Measurements from ENCODE around the gene CCNK.

The CCNK gene

DNA sequence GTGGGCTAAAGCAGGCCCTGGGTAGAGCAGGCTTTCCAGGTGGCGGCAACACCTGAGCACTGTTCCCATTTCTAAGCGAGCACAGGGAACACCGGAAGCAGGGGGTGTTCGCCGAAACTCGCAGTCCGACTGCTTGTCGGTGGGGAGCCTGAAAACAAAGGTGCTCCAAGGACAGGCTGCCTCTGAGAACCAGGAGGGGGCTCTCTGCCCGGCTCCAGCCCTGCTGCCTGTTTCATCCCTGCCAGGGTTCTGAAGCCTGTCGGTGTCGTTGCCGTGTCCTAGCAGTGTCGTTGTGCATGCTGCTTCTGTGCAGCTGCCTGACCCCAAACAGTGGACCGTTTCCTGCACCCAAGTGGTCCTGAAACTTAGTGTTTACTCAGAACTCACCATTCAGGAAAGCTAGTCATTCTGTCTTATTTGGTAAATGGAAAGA, 21.8 kb downstream of the CCNK start:
- H3K4me1 ChIP-seq (ENCODE audit: control insufficient read depth, low read depth, low read length): no peaks in the 10 kb centered on the region
- no peak overlapping the region for H2AK5ac ChIP-seq (ENCODE audit: low read length)
- H3K27ac ChIP-seq (ENCODE audit: low read depth, low read length): no peak overlapping the region
- no peak overlapping the region for H3K18ac ChIP-seq (ENCODE audit: low read length)
- no peak overlapping the region for H3K9ac ChIP-seq (ENCODE audit: low read length)
- H3K4me3 ChIP-seq (ENCODE audit: low read length): no peak overlapping the region
- H3K56ac ChIP-seq (ENCODE audit: low read length): no peak overlapping the region
- H2BK15ac ChIP-seq (replicated peaks; ENCODE audit: low read depth): no peak overlapping the region
- H2BK5ac ChIP-seq (ENCODE audit: low read length): no peak overlapping the region
- H4K5ac ChIP-seq (ENCODE audit: low read length): no peak overlapping the region
- H4K8ac ChIP-seq (ENCODE audit: low read depth, low read length): no peak overlapping the region
- no peak overlapping the region for H3K4ac ChIP-seq (ENCODE audit: low read depth, low read length)
- H3K27me3 ChIP-seq (ENCODE audit: insufficient read depth, low read length, poor library complexity): no peaks in the 10 kb centered on the region
- WGBS (ENCODE audit: extremely low coverage, insufficient coverage, low lambda C conversion rate): no CpG with 5 or more reads among the region's 14 CpGs
- H3K79me1 ChIP-seq (ENCODE audit: low read length): no peaks in the 10 kb centered on the region
- DNase-seq: peak; percentile 30
- H3K79me2 ChIP-seq (ENCODE audit: control insufficient read depth, insufficient read depth, low read length): no peaks in the 10 kb centered on the region
- H3K23ac ChIP-seq (ENCODE audit: low read length): no peak overlapping the region
- no peak overlapping the region for H2BK120ac ChIP-seq (ENCODE audit: low read depth, low read length)
- no peak overlapping the region for H3K4me2 ChIP-seq (ENCODE audit: low read length)
- H3K36me3 ChIP-seq (ENCODE audit: control insufficient read depth, insufficient read depth, low read length): peaks cover 24% of the 10 kb centered on the region

DNA sequence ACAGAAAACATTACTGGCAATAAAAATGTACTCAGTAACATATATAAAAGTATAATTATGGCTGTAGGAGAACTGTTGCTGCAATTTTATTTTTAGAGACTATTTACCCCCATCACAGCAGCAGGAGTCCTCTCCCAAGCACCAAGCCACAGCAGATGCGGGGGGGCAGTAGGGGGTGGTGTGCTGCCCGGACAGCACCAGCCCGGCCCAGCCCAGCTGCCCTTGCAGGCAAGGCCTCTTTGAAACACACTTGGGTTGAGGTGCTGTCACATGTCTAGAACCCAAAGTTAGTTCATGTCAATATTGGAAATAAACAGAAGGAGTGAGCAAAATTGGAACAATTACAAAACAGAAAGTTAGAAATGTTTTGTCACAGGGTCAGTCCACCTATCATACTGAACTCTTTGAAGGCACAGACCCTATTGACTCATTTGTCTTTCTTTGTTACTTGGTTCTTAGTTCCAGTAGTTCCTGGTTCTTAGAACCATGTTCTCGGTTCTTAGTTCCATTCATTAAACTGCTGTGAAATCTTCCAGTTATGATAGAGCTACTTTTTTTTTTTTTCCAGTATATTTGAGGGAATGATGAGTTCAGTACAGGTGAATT, 22.7 kb downstream of the CCNK start:
- H3K9ac ChIP-seq (ENCODE audit: low read length): no peak overlapping the region
- WGBS (ENCODE audit: extremely low coverage, insufficient coverage, low lambda C conversion rate): no CpG with 5 or more reads among the region's 4 CpGs
- H4K8ac ChIP-seq (ENCODE audit: low read depth, low read length): no peak overlapping the region
- DNase-seq: no peak
- H3K56ac ChIP-seq (ENCODE audit: low read length): no peak overlapping the region
- H3K79me1 ChIP-seq (ENCODE audit: low read length): no peaks in the 10 kb centered on the region
- H2AK5ac ChIP-seq (ENCODE audit: low read length): no peak overlapping the region
- H3K79me2 ChIP-seq (ENCODE audit: control insufficient read depth, insufficient read depth, low read length): no peaks in the 10 kb centered on the region
- no peak overlapping the region for H3K4me3 ChIP-seq (ENCODE audit: low read length)
- no peak overlapping the region for H2BK120ac ChIP-seq (ENCODE audit: low read depth, low read length)
- H3K18ac ChIP-seq (ENCODE audit: low read length): no peak overlapping the region
- no peak overlapping the region for H2BK15ac ChIP-seq (replicated peaks; ENCODE audit: low read depth)
- H2BK5ac ChIP-seq (ENCODE audit: low read length): no peak overlapping the region
- H3K27ac ChIP-seq (ENCODE audit: low read depth, low read length): no peak overlapping the region
- H3K4ac ChIP-seq (ENCODE audit: low read depth, low read length): no peak overlapping the region
- no peak overlapping the region for H3K23ac ChIP-seq (ENCODE audit: low read length)
- H4K5ac ChIP-seq (ENCODE audit: low read length): no peak overlapping the region
- H3K4me1 ChIP-seq (ENCODE audit: control insufficient read depth, low read depth, low read length): no peaks in the 10 kb centered on the region
- H3K27me3 ChIP-seq (ENCODE audit: insufficient read depth, low read length, poor library complexity): no peaks in the 10 kb centered on the region
- H3K36me3 ChIP-seq (ENCODE audit: control insufficient read depth, insufficient read depth, low read length): peaks cover 24% of the 10 kb centered on the region
- H3K4me2 ChIP-seq (ENCODE audit: low read length): no peak overlapping the region

DNA sequence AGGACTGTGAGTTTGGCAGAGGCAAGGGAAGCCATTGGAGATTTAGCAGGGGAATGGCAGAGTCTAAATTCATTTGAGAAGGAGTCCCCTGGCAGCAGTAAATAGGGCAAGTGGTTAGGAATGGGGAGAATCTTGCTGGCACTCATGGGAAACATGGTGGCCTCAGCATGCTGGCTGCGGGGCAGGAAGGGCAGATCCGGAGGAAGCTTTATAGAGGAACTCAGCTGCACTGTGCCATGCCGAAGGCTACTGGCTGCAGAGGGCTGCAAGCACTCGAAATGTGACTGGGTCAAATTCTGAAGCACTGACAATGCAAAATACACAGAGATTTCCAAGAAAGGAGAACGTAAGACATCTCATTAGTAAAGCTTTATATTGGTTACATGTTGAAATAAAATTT, 23.9 kb downstream of the CCNK start:
- H2BK15ac ChIP-seq (replicated peaks; ENCODE audit: low read depth): no peak overlapping the region
- no peak overlapping the region for H4K5ac ChIP-seq (ENCODE audit: low read length)
- H3K27me3 ChIP-seq (ENCODE audit: insufficient read depth, low read length, poor library complexity): no peaks in the 10 kb centered on the region
- no peak overlapping the region for H2AK5ac ChIP-seq (ENCODE audit: low read length)
- WGBS (ENCODE audit: extremely low coverage, insufficient coverage, low lambda C conversion rate): no CpG with 5 or more reads among the region's 5 CpGs
- no peak overlapping the region for H2BK120ac ChIP-seq (ENCODE audit: low read depth, low read length)
- no peak overlapping the region for H3K4me3 ChIP-seq (ENCODE audit: low read length)
- no peak overlapping the region for H3K4ac ChIP-seq (ENCODE audit: low read depth, low read length)
- H3K27ac ChIP-seq (ENCODE audit: low read depth, low read length): no peak overlapping the region
- no peaks in the 10 kb centered on the region for H3K4me1 ChIP-seq (ENCODE audit: control insufficient read depth, low read depth, low read length)
- no peak overlapping the region for H3K4me2 ChIP-seq (ENCODE audit: low read length)
- no peaks in the 10 kb centered on the region for H3K79me2 ChIP-seq (ENCODE audit: control insufficient read depth, insufficient read depth, low read length)
- H3K56ac ChIP-seq (ENCODE audit: low read length): no peak overlapping the region
- H3K36me3 ChIP-seq (ENCODE audit: control insufficient read depth, insufficient read depth, low read length): peaks cover 24% of the 10 kb centered on the region
- DNase-seq: no peak
- H3K9ac ChIP-seq (ENCODE audit: low read length): no peak overlapping the region
- no peak overlapping the region for H4K8ac ChIP-seq (ENCODE audit: low read depth, low read length)
- H3K18ac ChIP-seq (ENCODE audit: low read length): no peak overlapping the region
- no peaks in the 10 kb centered on the region for H3K79me1 ChIP-seq (ENCODE audit: low read length)
- no peak overlapping the region for H3K23ac ChIP-seq (ENCODE audit: low read length)
- H2BK5ac ChIP-seq (ENCODE audit: low read length): no peak overlapping the region

- WGBS (ENCODE audit: extremely low coverage, insufficient coverage, low lambda C conversion rate): no CpG with 5 or more reads among the region's 6 CpGs
- DNase-seq: no peak
- Histone ChIP-seq H3K79me1 (ENCODE audit: low read length) (no peaks in the 10 kb centered on the region), H3K4ac (ENCODE audit: low read depth, low read length) (no peak overlapping the region), H3K56ac (ENCODE audit: low read length) (no peak overlapping the region), H3K4me2 (ENCODE audit: low read length) (no peak overlapping the region), H3K4me1 (ENCODE audit: control insufficient read depth, low read depth, low read length) (no peaks in the 10 kb centered on the region), H3K23ac (ENCODE audit: low read length) (no peak overlapping the region), H3K36me3 (ENCODE audit: control insufficient read depth, insufficient read depth, low read length) (peaks cover 21% of the 10 kb centered on the region), H2BK120ac (ENCODE audit: low read depth, low read length) (no peak overlapping the region), H3K27ac (ENCODE audit: low read depth, low read length) (no peak overlapping the region), H2BK15ac (replicated peaks; ENCODE audit: low read depth) (no peak overlapping the region), H3K4me3 (ENCODE audit: low read length) (no peak overlapping the region), H4K8ac (ENCODE audit: low read depth, low read length) (no peak overlapping the region), H3K27me3 (ENCODE audit: insufficient read depth, low read length, poor library complexity) (no peaks in the 10 kb centered on the region), H3K79me2 (ENCODE audit: control insufficient read depth, insufficient read depth, low read length) (no peaks in the 10 kb centered on the region), H4K5ac (ENCODE audit: low read length) (no peak overlapping the region), H3K18ac (ENCODE audit: low read length) (no peak overlapping the region), H3K9ac (ENCODE audit: low read length) (no peak overlapping the region), H2AK5ac (ENCODE audit: low read length) (no peak overlapping the region), H2BK5ac (ENCODE audit: low read length) (no peak overlapping the region)
These were observed 25.1 kb downstream of the CCNK start for GRCh38 chr14:99506276-99506675.

- Histone ChIP-seq H3K79me1 (ENCODE audit: low read length) (no peaks in the 10 kb centered on the region), H3K23ac (ENCODE audit: low read length) (no peak overlapping the region), H2BK5ac (ENCODE audit: low read length) (no peak overlapping the region), H3K79me2 (ENCODE audit: control insufficient read depth, insufficient read depth, low read length) (no peaks in the 10 kb centered on the region), H3K4ac (ENCODE audit: low read depth, low read length) (no peak overlapping the region), H3K4me2 (ENCODE audit: low read length) (no peak overlapping the region), H2BK15ac (replicated peaks; ENCODE audit: low read depth) (no peak overlapping the region), H3K36me3 (ENCODE audit: control insufficient read depth, insufficient read depth, low read length) (peaks cover 16% of the 10 kb centered on the region), H3K9ac (ENCODE audit: low read length) (no peak overlapping the region), H4K5ac (ENCODE audit: low read length) (no peak overlapping the region), H2BK120ac (ENCODE audit: low read depth, low read length) (no peak overlapping the region), H3K27ac (ENCODE audit: low read depth, low read length) (no peak overlapping the region), H3K4me3 (ENCODE audit: low read length) (no peak overlapping the region), H3K27me3 (ENCODE audit: insufficient read depth, low read length, poor library complexity) (no peaks in the 10 kb centered on the region), H3K18ac (ENCODE audit: low read length) (no peak overlapping the region), H3K56ac (ENCODE audit: low read length) (no peak overlapping the region), H4K8ac (ENCODE audit: low read depth, low read length) (no peak overlapping the region), H2AK5ac (ENCODE audit: low read length) (no peak overlapping the region), H3K4me1 (ENCODE audit: control insufficient read depth, low read depth, low read length) (no peaks in the 10 kb centered on the region)
- DNase-seq: no peak
- no CpG with 5 or more reads among the region's 13 CpGs for WGBS (ENCODE audit: extremely low coverage, insufficient coverage, low lambda C conversion rate)
These were observed 26.8 kb downstream of the CCNK start for GRCh38 chr14:99507860-99508640.

Data from mesendoderm (in vitro differentiated cells).